GM12864 (cell line): ENCODE measurements around the gene HOXD10.

Experiments
- DNase-seq: peaks from one replicate; pipeline ENCODE4 v3.0.0-alpha.2; 2011; ENCODE audit warnings: low read depth
- H3K4me3 ChIP-seq: 2 replicates; pipeline ENCODE4 v1.5.1; 2011; ENCODE audit warnings: mild to moderate bottlenecking, low read depth, low read length, control low read depth
- CTCF ChIP-seq: IDR thresholded peaks from 2 replicates; pipeline ENCODE4 v1.5.1; 2011; ENCODE audit warnings: low read depth, mild to moderate bottlenecking, moderate library complexity, low read length, control low read depth, inconsistent platforms; ENCODE audit errors: missing control alignments

Gene HOXD10

GRCh38 chr2:176110415-176111308 is 5.9 kb upstream of the HOXD10 start:
- no peak for DNase-seq
- H3K4me3 ChIP-seq: no peak overlapping the region
- TF ChIP-seq CTCF: no peak

- DNase-seq: no peak
- peak; percentile 78 for TF ChIP-seq CTCF
- H3K4me3 ChIP-seq: no peak overlapping the region
Observed at GRCh38 chr2:176111309-176111663, 5.3 kb upstream of the HOXD10 start.

GRCh38 chr2:176111846-176112374 is 4.7 kb upstream of the HOXD10 start:
- no peak for DNase-seq
- H3K4me3 ChIP-seq: no peak overlapping the region

GRCh38 chr2:176112375-176113302 is 3.9 kb upstream of the HOXD10 start:
- no peak for TF ChIP-seq CTCF
- DNase-seq: no peak
- no peak overlapping the region for H3K4me3 ChIP-seq

More at GRCh38 chr2:176111846-176112374, 4.7 kb upstream of the HOXD10 start:
- TF ChIP-seq CTCF: no peak

- no peak for DNase-seq
- no peak for TF ChIP-seq CTCF
Observed at GRCh38 chr2:176114120-176114929, 2.3 kb upstream of the HOXD10 start.

GRCh38 chr2:176114930-176115625 is 1.5 kb upstream of the HOXD10 start:
- no peak for TF ChIP-seq CTCF
- DNase-seq: no peak
- H3K4me3 ChIP-seq: no peak overlapping the region

More at GRCh38 chr2:176114120-176114929, 2.3 kb upstream of the HOXD10 start:
- no peak overlapping the region for H3K4me3 ChIP-seq
